GM12878 (cell line): ENCODE results near the gene FERMT3. TPM values are rescaled to one million over a fixed set of nuclear protein-coding genes. Genes with fewer than 3 reads are reported as not detected.

Source experiments
- ATAC-seq: fragments of 200-7000 bp; cut with Tn5 transposase; 3 replicates; pipeline ENCODE4 v1.9.1; 2020; ENCODE audit warnings: mild to moderate bottlenecking, moderate library complexity
- BruUV-seq: library from RNA; stranded (reverse); fragments of 400-500 nt; replicated peaks from 2 replicates; lab custom pipeline; 2021; lab: Mats Ljungman, UMichigan
- CTCF ChIA-PET: fragments of 300-600 bp; sonication (Branson Sonifier 250); formaldehyde crosslinking; extraction: SDS; loops from one replicate; lab custom pipeline; 2021; ENCODE audit warnings: inconsistent platforms; lab: Yijun Ruan, JAX
- POLR2A ChIA-PET: fragments of 350-600 bp; formaldehyde crosslinking; extraction: SDS; loops from one replicate; lab custom pipeline; 2021; ENCODE audit warnings: inconsistent platforms; lab: Charles Lee
- RAD21 ChIA-PET: fragments of 300-600 bp; sonication (Branson Sonifier 250); formaldehyde crosslinking; loops from one replicate; lab custom pipeline; 2023; ENCODE audit warnings: antibody characterized with exemption; ENCODE audit not compliant: unreplicated experiment; lab: Charles Lee
- SMC1A ChIA-PET: fragments of 300-600 bp; sonication (Branson Sonifier 250); formaldehyde crosslinking; loops from one replicate; lab custom pipeline; 2023; ENCODE audit not compliant: unreplicated experiment, uncharacterized antibody; lab: Charles Lee
- DNase-seq: peaks from one replicate; pipeline ENCODE4 v3.0.0-alpha.2; 2011; ENCODE audit warnings: low read depth, low spot score
- FAIRE-seq: peaks from 3 replicates; lab custom pipeline; 2011; peaks lifted over from hg19 to GRCh38; lab: Jason Lieb, UNC
- H2AFZ ChIP-seq: 2 replicates; pipeline ENCODE4 v1.6.0; 2011; ENCODE audit warnings: low read depth, low read length, control low read depth; ENCODE audit not compliant: control insufficient read depth
- H3K27ac ChIP-seq: 2 replicates; pipeline ENCODE4 v1.5.1; 2011; ENCODE audit warnings: control low read depth; ENCODE audit not compliant: control insufficient read depth, insufficient read depth
- H3K27me3 ChIP-seq, 2 experiments: replicated peaks in 1 of 2; 2 replicates each; pipeline versions ENCODE4 v1.6.0 to v1.6.1; 2011; ENCODE audit warnings: low read length in 1 of 2; ENCODE audit not compliant: control insufficient read depth in 2 of 2, insufficient read depth in 2 of 2
- H3K36me3 ChIP-seq, 2 experiments: 2 replicates each; pipeline ENCODE4 v1.5.1; 2011; ENCODE audit warnings: low read length in 1 of 2; ENCODE audit not compliant: control insufficient read depth in 2 of 2, insufficient read depth in 2 of 2
- H3K4me1 ChIP-seq: 2 replicates; pipeline ENCODE4 v1.6.1; 2011; ENCODE audit warnings: mild to moderate bottlenecking, low read length, moderate library complexity, mixed read lengths; ENCODE audit not compliant: control insufficient read depth, insufficient read depth
- H3K4me2 ChIP-seq: 2 replicates; pipeline ENCODE4 v1.6.0; 2011; ENCODE audit warnings: control low read depth; ENCODE audit not compliant: control insufficient read depth, insufficient read depth
- H3K4me3 ChIP-seq: fragments of 200-600 bp; sonication (generic); 2 replicates; pipeline ENCODE4 v1.5.1; 2016
- H3K79me2 ChIP-seq: 2 replicates; pipeline ENCODE4 v1.6.0; 2011; ENCODE audit warnings: low read length; ENCODE audit not compliant: control insufficient read depth, insufficient read depth
- H3K9ac ChIP-seq: 2 replicates; pipeline ENCODE4 v1.8.0; 2011; ENCODE audit warnings: low read length, control low read depth, mixed read lengths; ENCODE audit not compliant: control insufficient read depth, insufficient read depth
- H3K9me3 ChIP-seq: replicated peaks from 3 replicates; pipeline ENCODE4 v1.5.1; 2011; ENCODE audit warnings: mild to moderate bottlenecking, low read length; ENCODE audit not compliant: control insufficient read depth, insufficient read depth
- H4K20me1 ChIP-seq: 2 replicates; pipeline ENCODE4 v1.6.0; 2011; ENCODE audit not compliant: control insufficient read depth, insufficient read depth
- CHD4 ChIP-seq: fragments of 200-600 bp; sonication (generic); IDR thresholded peaks from 2 replicates; pipeline ENCODE4 v1.6.1; 2016; ENCODE audit warnings: mild to moderate bottlenecking
- CUX1 ChIP-seq: IDR thresholded peaks from 2 replicates; pipeline ENCODE4 v1.6.1; 2012; ENCODE audit warnings: improper control_type of control experiment, low read depth, low read length; ENCODE audit not compliant: insufficient replicate concordance
- HDGF ChIP-seq: fragments of 450-650 bp; IDR thresholded peaks from 2 replicates; pipeline ENCODE4 v1.6.1; 2016; ENCODE audit warnings: antibody characterized with exemption
- MTA3 ChIP-seq: IDR thresholded peaks from 2 replicates; pipeline ENCODE4 v1.6.1; 2012; ENCODE audit warnings: low read length, inconsistent platforms, borderline replicate concordance
- NBN ChIP-seq: fragments of 450-650 bp; IDR thresholded peaks from 2 replicates; pipeline ENCODE4 v1.6.1; 2016
- POU2F2 ChIP-seq: IDR thresholded peaks from 3 replicates; pipeline ENCODE4 v1.6.1; 2011; ENCODE audit warnings: low read depth, mild to moderate bottlenecking, low read length, borderline replicate concordance
- SIX5 ChIP-seq: IDR thresholded peaks from 2 replicates; pipeline ENCODE4 v1.6.1; 2011; ENCODE audit warnings: mild to moderate bottlenecking, low read depth, low read length, moderate library complexity; ENCODE audit not compliant: severe bottlenecking
- WGBS: methylation state at CpG from one replicate; pipeline ENCODE4 v1.1.6; 2016; ENCODE audit warnings: low lambda C conversion rate; ENCODE audit not compliant: insufficient replicate concordance, insufficient coverage; ENCODE audit errors: missing lambda C conversion rate; 5-methylcytosine and 5-hydroxymethylcytosine counted together
- in situ Hi-C: fragments of 300-500 bp; cut with MboI; formaldehyde crosslinking; loops from 9 replicates; pipeline ENCODE4 v1.14.3; 2018; ENCODE audit warnings: mixed read lengths
- intact Hi-C: fragments of 100-400 bp; cut with micrococcal nuclease; formaldehyde crosslinking; loops from one replicate; pipeline ENCODE4 v1.14.2; 2022; ENCODE audit not compliant: unreplicated experiment
- polyA plus RNA-seq, 11 experiments: library from polyadenylated mRNA; depleted of rRNA in 4 of 11; unstranded in 6 of 11; stranded (reverse) in 5 of 11; fragments of >200 nt; fragmentation: Nextera tagmentation in 4 of 11; fragmentation: Illumina TruSeq in 1 of 11; extraction: Ambion mirVana in 4 of 11; extraction: Trizol in 1 of 11; gene quantifications; 1 replicate in 1 of 11; 2 replicates in 10 of 11; pipeline versions ENCODE4 v1.2.1 to v1.2.3, GENCODE V29; 2011 to 2016; ENCODE audit warnings: inconsistent platforms in 2 of 11, missing spikeins in 2 of 11, low read depth in 1 of 11
- total RNA-seq, 4 experiments: library from RNA; depleted of rRNA in 3 of 4; stranded (reverse); fragments of >200 nt in 3 of 4; fragmentation: Illumina TruSeq in 1 of 4; extraction: Trizol in 1 of 4; gene quantifications; 2 replicates each; pipeline versions ENCODE4 v1.2.1 to v1.2.3, GENCODE V29; 2013 to 2021
- TF ChIP-seq, protein P1 (sequence below): IDR thresholded peaks from 2 replicates; pipeline ENCODE4 v1.6.1; 2011; ENCODE audit warnings: low read depth, mild to moderate bottlenecking, low read length, moderate library complexity, borderline replicate concordance; ENCODE audit errors: extremely low read depth
- TF ChIP-seq, protein P2 (sequence below): fragments of 450-650 bp; IDR thresholded peaks from 2 replicates; pipeline ENCODE4 v1.6.1; 2017; ENCODE audit warnings: mild to moderate bottlenecking, moderate library complexity
- TF ChIP-seq, protein P3 (sequence below): fragments of 450-650 bp; IDR thresholded peaks from 2 replicates; pipeline ENCODE4 v1.6.1; 2017; ENCODE audit warnings: mild to moderate bottlenecking

The FERMT3 gene
- total and polyA plus RNA-seq, 10 of the 15 experiments (the other 5 are each of a cell fraction or from before 2014, with no cell fraction given), result 2.0 to 211 (median 114) TPM

DNA sequence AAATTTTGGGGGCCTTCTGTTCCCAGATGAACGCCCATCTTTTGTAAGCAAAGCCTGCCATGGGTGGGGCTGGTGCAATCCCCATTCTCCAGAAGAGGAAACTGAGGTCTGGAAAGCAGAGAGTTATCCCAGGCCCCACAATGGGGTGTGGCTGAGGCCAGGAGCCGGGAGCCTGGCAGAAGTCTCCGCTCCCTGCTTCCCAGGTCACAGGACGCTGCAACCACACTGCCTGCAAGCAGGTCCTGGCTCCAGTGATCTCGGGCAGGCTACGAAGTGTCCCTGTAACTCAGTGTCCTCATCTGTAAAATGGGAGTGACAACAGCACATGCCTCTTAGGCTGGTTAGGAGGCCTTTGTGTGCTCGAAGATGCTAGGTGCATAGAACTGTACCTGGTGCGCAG lies 46.5 kb downstream of the FERMT3 start:
- ATAC-seq (no peak), DNase-seq (no peak), FAIRE-seq (no peak)
- H3K9me3 ChIP-seq, result no peaks in the 10 kb centered on the region
- intact Hi-C loops (no loop called here), in situ Hi-C loops (no loop called here)
- no peak overlapping the region for H3K27ac ChIP-seq
- no peak overlapping the region for H3K4me3 ChIP-seq
- no peaks in the 10 kb centered on the region for H3K27me3 ChIP-seq
- RAD21 ChIA-PET, result interaction anchor here (1.3 to 3.1 kb wide), 4 partner anchors 9 to 65 kb away, joined by 3 to 30 read pairs (median 4); partner anchors contain the start of genes FERMT3, PRDX5 and TRMT112
- BruUV-seq, result TSS peak; percentile 64
- peaks cover 6% of the 10 kb centered on the region for H3K4me1 ChIP-seq
- no peaks in the 10 kb centered on the region; a peak in 2 of 4 replicates for H3K36me3 ChIP-seq
- WGBS, result 82% methylated on average over 8 of the region's 8 CpGs
- 0 out of 2 replicates have a peak overlapping the region, but pooled peaks have one; percentile 15 for H3K4me2 ChIP-seq
- H3K9ac ChIP-seq, result no peak overlapping the region
- SMC1A ChIA-PET, result interaction anchor here (1.1 to 1.7 kb wide), 2 partner anchors 47 to 49 kb away, joined by 5 to 15 read pairs; partner anchors contain the start of gene FERMT3
- POLR2A ChIA-PET, result interaction anchor here (1.3 to 1.9 kb wide), 3 partner anchors 18 to 48 kb away, joined by 5 to 10 read pairs (median 6); partner anchors contain the start of gene FERMT3
- H2AFZ ChIP-seq, result no peak overlapping the region
- no peaks in the 10 kb centered on the region for H4K20me1 ChIP-seq
- CTCF ChIA-PET, result interaction anchor here (1.4 to 4.8 kb wide), 5 partner anchors 15 to 68 kb away, joined by 4 to 64 read pairs (median 23); partner anchors contain the start of genes CATSPERZ, FERMT3 and STIP1
- H3K79me2 ChIP-seq, result no peaks in the 10 kb centered on the region; the same call in 1 of the 2 replicates
- TF ChIP-seq SIX5, result no peak
- no peak for TF ChIP-seq POU2F2
- TF ChIP-seq MTA3, result no peak
- TF ChIP-seq, protein P1, sequence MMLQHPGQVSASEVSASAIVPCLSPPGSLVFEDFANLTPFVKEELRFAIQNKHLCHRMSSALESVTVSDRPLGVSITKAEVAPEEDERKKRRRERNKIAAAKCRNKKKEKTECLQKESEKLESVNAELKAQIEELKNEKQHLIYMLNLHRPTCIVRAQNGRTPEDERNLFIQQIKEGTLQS, result no peak
- TF ChIP-seq CUX1, result no peak
- TF ChIP-seq NBN, result no peak
- TF ChIP-seq HDGF, result no peak
- TF ChIP-seq, protein P2, sequence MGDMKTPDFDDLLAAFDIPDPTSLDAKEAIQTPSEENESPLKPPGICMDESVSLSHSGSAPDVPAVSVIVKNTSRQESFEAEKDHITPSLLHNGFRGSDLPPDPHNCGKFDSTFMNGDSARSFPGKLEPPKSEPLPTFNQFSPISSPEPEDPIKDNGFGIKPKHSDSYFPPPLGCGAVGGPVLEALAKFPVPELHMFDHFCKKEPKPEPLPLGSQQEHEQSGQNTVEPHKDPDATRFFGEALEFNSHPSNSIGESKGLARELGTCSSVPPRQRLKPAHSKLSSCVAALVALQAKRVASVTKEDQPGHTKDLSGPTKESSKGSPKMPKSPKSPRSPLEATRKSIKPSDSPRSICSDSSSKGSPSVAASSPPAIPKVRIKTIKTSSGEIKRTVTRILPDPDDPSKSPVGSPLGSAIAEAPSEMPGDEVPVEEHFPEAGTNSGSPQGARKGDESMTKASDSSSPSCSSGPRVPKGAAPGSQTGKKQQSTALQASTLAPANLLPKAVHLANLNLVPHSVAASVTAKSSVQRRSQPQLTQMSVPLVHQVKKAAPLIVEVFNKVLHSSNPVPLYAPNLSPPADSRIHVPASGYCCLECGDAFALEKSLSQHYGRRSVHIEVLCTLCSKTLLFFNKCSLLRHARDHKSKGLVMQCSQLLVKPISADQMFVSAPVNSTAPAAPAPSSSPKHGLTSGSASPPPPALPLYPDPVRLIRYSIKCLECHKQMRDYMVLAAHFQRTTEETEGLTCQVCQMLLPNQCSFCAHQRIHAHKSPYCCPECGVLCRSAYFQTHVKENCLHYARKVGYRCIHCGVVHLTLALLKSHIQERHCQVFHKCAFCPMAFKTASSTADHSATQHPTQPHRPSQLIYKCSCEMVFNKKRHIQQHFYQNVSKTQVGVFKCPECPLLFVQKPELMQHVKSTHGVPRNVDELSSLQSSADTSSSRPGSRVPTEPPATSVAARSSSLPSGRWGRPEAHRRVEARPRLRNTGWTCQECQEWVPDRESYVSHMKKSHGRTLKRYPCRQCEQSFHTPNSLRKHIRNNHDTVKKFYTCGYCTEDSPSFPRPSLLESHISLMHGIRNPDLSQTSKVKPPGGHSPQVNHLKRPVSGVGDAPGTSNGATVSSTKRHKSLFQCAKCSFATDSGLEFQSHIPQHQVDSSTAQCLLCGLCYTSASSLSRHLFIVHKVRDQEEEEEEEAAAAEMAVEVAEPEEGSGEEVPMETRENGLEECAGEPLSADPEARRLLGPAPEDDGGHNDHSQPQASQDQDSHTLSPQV, result no peak
- TF ChIP-seq, protein P3, sequence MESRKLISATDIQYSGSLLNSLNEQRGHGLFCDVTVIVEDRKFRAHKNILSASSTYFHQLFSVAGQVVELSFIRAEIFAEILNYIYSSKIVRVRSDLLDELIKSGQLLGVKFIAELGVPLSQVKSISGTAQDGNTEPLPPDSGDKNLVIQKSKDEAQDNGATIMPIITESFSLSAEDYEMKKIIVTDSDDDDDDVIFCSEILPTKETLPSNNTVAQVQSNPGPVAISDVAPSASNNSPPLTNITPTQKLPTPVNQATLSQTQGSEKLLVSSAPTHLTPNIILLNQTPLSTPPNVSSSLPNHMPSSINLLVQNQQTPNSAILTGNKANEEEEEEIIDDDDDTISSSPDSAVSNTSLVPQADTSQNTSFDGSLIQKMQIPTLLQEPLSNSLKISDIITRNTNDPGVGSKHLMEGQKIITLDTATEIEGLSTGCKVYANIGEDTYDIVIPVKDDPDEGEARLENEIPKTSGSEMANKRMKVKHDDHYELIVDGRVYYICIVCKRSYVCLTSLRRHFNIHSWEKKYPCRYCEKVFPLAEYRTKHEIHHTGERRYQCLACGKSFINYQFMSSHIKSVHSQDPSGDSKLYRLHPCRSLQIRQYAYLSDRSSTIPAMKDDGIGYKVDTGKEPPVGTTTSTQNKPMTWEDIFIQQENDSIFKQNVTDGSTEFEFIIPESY, result no peak
- no peak for TF ChIP-seq CHD4
